Erythroblast (primary cell): Measurements from ENCODE around the gene MRPL9.

Experiments
- GATA1 ChIP-seq: IDR thresholded peaks from 2 replicates; pipeline ENCODE4 v1.6.1; 2011; ENCODE audit warnings: low read depth, mild to moderate bottlenecking, control low read depth, low read length, moderate library complexity
- POLR2A ChIP-seq: IDR thresholded peaks from 2 replicates; pipeline ENCODE4 v1.6.1; 2011; ENCODE audit warnings: mild to moderate bottlenecking, low read length

- TF ChIP-seq POLR2A: no peak
- no peak for TF ChIP-seq GATA1
Observed at GRCh38 chr1:151729157-151729965, 33.9 kb downstream of the MRPL9 start.
